ENCODE measurements around the gene ABHD12. TPM values are rescaled to one million over a fixed set of nuclear protein-coding genes. Genes with fewer than 3 reads are reported as not detected.
"Not testable (repeated sequence)": the region's sequence is repeated elsewhere in the genome, so short reads cannot be mapped to it uniquely, and the experiment has no call there.

Gene ABHD12
- total RNA-seq, 2 donors from 2014 or later, result 33.1 to 47.3 TPM

DNA sequence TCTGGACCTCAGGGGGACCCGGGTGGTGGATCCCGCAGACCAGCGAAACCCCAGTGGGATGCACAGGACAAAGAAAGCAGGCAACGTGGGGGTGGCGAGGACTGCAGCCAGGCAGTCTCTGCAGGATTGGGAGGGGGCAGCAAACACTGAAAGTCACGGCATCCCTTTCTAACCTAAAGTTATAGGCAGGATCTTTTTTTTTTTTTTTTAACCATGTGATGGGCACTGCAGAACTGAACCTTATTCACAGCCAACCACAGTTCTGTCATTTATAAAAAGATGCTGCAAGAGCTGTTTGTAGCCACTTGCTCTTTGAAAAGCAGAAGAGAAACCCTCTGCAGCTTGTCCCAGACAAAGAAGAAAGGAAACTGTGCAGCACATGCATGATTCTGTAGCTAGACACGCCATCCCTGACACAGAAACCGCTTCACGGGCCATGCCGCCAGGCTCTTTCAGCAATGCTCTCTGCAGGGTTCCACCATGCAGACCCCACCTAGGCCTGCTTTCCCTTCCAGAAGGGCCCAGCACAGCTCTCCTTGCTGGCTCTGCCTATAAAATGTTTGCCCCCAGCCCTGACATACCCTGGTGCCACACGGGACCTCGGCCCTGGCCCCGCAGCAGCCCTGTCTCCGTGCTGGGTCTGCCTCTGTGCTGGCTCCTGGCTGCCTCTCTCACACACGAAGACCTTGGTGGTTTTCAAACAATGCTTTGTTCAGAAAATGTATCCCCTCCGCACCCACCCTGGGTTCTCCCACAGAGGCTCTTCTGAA, 72.0 kb downstream of the ABHD12 start:
- H3K9me3 Mint-ChIP-seq, result no peaks in the 10 kb centered on the region
- H3K27me3 Mint-ChIP-seq, result no peaks in the 10 kb centered on the region
- no peak for DNase-seq (ENCODE audit: low spot score)
- no peaks in the 10 kb centered on the region for H3K36me3 Mint-ChIP-seq
- H3K27ac Mint-ChIP-seq, result no peak overlapping the region
- H3K4me3 Mint-ChIP-seq, result no peak overlapping the region
- peaks cover 34 to 40% of the 10 kb centered on the region in 2 donors for H3K4me1 Mint-ChIP-seq (ENCODE audit: low read depth in 2 of 2)
- no peak for ATAC-seq

DNA sequence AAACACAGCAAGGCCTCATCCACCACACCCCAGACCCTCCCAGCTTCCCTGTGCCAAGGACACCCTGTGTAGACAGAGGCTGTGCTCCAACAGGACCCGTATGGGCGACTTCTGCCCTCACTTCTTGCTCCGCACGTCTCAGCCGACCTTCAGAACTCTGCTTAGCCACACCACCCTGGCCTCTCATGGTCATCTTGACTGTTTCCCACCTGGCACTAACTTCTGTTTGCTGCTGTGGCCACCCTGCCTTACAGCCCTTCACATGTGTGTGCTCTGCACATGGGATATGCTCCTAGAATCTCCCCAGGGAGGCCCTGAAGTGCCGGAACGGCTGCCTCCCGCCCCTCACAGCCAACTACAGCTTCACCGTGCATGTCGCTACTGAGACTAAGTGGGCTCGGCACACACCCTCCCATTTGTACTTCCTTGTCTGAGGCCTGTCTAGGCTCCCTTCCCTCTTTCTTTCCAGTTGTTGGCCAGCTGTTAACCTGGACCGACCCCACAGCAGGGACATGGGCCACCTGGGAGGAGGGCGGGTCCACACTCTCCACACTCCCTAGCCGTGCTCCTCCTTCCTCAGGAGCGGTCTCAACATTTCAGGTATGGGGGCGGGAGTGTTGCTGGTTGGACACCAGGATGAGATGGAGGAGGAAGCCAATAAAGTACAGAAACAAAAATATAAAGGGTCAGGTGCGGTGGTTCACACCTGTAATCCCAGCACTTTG, 73.1 kb downstream of the ABHD12 start:
- no peak overlapping the region for H3K4me3 Mint-ChIP-seq
- ATAC-seq (no peak), DNase-seq (ENCODE audit: low spot score) (no peak)
- no peaks in the 10 kb centered on the region for H3K9me3 Mint-ChIP-seq
- peak overlapping the region in 1 of 2 donors; percentile 44 for H3K27ac Mint-ChIP-seq
- peaks cover 25 to 37% of the 10 kb centered on the region in 2 donors for H3K4me1 Mint-ChIP-seq (ENCODE audit: low read depth in 2 of 2)
- H3K27me3 Mint-ChIP-seq, result no peaks in the 10 kb centered on the region
- H3K36me3 Mint-ChIP-seq, result no peaks in the 10 kb centered on the region

DNA sequence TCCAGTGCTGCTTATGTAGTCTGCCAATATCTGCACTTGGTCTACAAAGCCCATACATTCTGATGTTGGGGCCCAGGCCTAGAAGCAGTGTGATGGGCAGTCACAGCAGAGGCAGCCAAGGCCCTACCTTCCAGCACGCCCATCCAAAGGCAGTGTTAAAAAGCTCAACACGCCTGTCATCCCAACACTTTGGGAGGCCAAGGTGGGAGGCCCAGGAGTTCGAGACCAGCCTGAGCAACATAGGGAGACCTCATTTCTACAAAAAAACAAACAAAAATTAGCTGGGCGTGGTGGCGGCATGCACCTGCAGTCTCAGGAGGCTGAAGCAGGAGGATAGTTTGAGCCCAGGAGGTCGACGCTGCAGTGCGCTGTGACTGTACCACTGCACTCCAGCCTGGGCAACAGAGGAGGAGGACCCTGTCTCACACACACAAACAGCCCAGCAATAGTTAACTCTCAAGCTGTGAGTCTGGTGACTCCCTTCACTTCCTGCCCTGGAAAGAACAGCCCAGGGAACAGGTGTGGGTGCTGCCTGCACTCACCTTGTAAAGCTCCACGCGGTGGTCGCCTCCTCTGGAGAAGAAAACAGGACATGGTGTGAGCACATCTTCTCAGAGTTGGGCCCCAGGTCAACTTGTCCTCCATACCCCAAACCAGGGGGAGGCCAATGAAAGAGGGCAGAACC, 74.0 kb downstream of the ABHD12 start:
- Mint-ChIP-seq H3K36me3 (no peaks in the 10 kb centered on the region), H3K4me3 (no peak overlapping the region), H3K4me1 (ENCODE audit: low read depth in 2 of 2) (peaks cover 21 to 36% of the 10 kb centered on the region in 2 donors), H3K27me3 (no peaks in the 10 kb centered on the region), H3K27ac (peak overlapping the region in 1 of 2 donors; percentile 44), H3K9me3 (no peaks in the 10 kb centered on the region)
- ATAC-seq (no peak), DNase-seq (ENCODE audit: low spot score) (no peak)

DNA sequence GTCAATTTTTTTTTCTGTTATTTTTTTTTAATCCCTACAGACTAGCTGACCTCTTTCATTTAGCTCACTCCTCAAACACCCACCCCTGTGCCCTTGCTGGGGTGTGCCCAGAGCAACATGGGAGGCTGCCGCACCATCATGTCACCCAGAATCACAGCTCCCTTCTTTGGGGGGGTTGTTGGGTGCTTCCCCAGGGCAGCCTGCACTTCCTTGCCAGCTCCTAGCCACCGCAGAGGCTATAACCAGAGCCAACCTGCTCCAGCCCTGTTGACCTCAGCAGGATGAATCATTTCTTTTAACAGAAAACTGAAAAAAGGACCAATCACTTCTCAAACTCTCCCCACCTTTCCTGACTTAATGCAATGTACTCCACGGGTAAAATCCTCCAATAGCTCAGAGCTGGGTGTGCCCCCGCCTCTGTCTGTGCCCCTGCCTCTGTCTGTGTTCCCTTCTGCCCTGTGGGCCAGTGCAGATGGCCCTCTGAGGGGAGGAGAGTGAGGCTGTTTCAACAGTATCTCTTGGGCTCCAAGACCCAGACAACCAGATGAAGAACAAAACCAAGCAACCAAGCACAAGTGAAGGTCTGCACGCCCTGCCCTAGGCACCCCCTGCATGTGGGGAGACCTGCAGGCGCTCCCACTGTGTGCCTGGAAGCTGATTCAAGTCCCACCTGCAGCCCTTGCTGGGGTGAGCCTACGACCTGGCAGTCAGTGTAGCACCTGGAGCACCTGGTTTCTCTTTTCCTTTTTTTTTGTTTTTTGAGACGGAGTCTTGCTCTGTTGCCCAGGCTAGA, 75.0 kb downstream of the ABHD12 start:
- peak overlapping the region; percentile 16 to 32 for H3K27ac Mint-ChIP-seq
- H3K9me3 Mint-ChIP-seq, result no peaks in the 10 kb centered on the region
- no peaks in the 10 kb centered on the region for H3K36me3 Mint-ChIP-seq
- H3K4me3 Mint-ChIP-seq, result no peak overlapping the region
- H3K4me1 Mint-ChIP-seq (ENCODE audit: low read depth in 2 of 2), result peaks cover 19 to 37% of the 10 kb centered on the region in 2 donors
- ATAC-seq (no peak), DNase-seq (ENCODE audit: low spot score) (no peak)
- H3K27me3 Mint-ChIP-seq, result no peaks in the 10 kb centered on the region

DNA sequence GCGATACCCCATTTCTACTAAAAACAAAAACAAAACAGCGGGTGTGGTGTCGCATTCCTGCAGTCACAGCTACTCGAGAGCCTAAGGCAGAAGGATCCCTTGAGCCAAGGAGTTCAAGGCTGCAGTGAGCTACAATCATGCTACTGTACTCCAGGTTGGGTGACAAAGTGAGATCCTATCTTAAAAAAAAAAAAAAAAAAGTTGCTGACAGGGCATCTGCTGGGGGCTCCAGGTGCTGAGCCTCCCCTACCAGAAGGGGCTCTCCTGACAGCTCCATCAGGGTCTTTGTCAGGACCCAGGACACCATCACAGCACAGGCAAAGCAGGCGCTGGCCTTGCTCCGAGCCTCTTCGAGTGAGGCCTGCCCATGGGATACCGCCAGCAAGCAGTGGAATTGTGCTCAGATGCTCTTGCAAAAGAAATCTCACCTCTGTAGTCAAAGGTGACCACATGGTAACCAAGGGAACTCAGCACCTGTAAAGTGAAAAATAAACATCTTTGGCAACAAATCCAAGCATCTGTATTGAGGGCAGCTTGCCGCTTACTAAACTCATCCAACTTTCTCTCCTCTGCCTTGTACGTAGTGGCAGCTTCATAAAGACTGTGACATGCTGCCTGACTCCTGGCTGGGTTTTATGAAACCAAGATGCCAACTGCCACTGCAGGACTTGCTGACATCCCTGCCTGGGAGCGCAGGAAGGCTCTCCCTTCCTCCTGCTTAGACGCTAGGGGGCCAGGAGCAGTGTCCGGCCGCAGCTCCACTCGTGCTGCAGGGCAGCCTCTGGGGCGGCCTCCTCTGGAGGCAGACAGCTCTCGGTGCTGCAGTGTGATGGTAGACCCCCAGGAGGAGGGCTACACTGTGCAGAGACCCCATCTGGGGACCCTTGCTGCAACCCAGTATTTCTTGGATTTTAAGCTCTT, 75.9 kb downstream of the ABHD12 start:
- peak overlapping the region; percentile 16 to 32 for H3K27ac Mint-ChIP-seq

DNA sequence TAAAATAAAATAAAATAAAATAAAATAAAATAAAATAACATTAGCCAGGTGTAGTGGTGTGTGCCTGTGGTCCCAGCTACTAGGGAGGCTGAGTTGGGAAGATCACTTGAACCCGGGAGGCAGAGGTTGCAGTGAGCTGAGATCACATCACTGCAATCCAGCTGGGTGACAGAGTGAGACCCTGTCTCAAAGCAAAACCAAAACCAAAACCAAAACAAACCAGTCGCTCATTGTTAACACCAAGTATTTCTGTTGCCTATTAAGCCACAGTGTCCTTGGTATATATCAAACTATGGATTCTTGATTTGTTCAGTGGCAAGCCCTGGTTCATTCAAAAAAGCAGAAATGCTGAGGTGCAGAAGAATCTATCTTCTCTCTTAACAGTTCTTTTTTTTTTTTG, 77.0 kb downstream of the ABHD12 start:
- DNase-seq (ENCODE audit: low spot score) (no peak), ATAC-seq (peak; percentile 65 to 88)
- Mint-ChIP-seq H3K27me3 (no peaks in the 10 kb centered on the region), H3K27ac (peak overlapping the region in 1 of 2 donors; percentile 16), H3K36me3 (no peaks in the 10 kb centered on the region), H3K4me3 (no peak overlapping the region), H3K4me1 (ENCODE audit: low read depth in 2 of 2) (peaks cover 25 to 35% of the 10 kb centered on the region in 2 donors), H3K9me3 (no peaks in the 10 kb centered on the region)

More for the DNA sequence above, 75.9 kb downstream of the ABHD12 start:
- Mint-ChIP-seq H3K9me3 (no peaks in the 10 kb centered on the region), H3K36me3 (no peaks in the 10 kb centered on the region), H3K27me3 (no peaks in the 10 kb centered on the region), H3K4me3 (no peak overlapping the region), H3K4me1 (ENCODE audit: low read depth in 2 of 2) (peaks cover 25 to 38% of the 10 kb centered on the region in 2 donors)
- DNase-seq (ENCODE audit: low spot score), result no peak
- no peak for ATAC-seq

DNA sequence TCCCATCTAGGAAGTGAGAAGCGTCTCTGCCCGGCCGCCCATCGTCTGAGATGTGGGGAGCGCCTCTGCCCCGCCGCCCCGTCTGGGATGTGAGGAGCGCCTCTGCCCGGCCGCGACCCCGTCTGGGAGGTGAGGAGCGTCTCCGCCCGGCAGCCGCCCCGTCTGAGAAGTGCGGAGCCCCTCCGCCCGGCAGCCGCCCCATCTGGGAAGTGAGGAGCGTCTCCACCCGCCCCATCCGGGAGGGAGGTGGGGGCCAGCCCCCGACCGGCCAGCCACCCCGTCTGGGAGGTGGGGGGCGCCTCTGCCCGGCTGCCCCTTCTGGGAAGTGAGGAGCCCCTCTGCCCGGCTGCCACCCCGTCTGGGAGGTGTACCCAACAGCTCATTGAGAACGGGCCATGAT, 77.9 kb downstream of the ABHD12 start:
- not testable (repeated sequence) for H3K27ac Mint-ChIP-seq; H3K36me3 Mint-ChIP-seq; H3K4me3 Mint-ChIP-seq; H3K27me3 Mint-ChIP-seq; H3K9me3 Mint-ChIP-seq; ATAC-seq; DNase-seq (ENCODE audit: low spot score)
- H3K4me1 Mint-ChIP-seq (ENCODE audit: low read depth in 2 of 2), result peaks cover 25 to 35% of the 10 kb centered on the region in 2 donors

DNA sequence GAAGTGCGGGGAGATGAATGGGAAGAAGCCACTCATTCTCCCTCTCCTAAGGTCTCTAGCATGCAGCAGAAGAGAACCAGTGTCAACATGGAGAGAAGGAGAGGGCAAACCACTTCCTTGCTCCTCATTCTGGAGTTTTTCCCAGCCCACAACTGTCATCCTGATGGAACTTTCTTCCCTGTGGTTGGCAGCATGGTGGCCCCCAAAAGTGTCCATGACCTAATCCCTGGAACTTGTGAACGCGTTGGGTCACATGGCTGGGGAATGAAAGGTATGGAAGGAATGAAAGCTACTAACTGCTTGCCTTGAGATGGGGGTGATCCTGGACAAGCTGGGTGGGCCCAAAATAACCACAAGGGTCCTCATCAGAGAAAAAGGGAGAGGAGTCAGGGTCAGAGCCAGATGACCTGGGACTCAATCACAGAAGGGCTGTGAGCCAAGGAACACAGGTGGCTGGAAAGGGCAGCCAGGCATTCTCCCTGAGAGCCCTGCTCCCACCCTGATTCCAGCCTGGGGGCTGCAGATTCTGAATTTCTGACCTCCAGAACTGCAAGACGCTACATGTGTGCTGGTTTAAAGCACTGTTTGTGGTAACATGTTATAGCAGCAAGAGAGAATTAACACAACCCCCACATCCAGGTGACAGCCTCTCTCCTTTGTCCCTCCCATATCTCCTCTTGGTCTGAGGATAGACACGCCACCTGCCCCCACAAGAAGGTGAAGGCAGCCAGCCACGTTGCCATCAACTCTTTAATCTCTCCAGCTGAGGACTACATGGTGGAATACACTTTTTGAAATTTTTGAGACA, 79.5 kb downstream of the ABHD12 start:
- Mint-ChIP-seq H3K27me3 (no peaks in the 10 kb centered on the region), H3K36me3 (no peaks in the 10 kb centered on the region), H3K9me3 (no peaks in the 10 kb centered on the region), H3K4me3 (peak overlapping the region; percentile 79), H3K4me1 (ENCODE audit: low read depth in 2 of 2) (peaks cover 25 to 31% of the 10 kb centered on the region in 2 donors), H3K27ac (peak overlapping the region; percentile 77 to 89)
- ATAC-seq (no peak), DNase-seq (ENCODE audit: low spot score) (no peak)

DNA sequence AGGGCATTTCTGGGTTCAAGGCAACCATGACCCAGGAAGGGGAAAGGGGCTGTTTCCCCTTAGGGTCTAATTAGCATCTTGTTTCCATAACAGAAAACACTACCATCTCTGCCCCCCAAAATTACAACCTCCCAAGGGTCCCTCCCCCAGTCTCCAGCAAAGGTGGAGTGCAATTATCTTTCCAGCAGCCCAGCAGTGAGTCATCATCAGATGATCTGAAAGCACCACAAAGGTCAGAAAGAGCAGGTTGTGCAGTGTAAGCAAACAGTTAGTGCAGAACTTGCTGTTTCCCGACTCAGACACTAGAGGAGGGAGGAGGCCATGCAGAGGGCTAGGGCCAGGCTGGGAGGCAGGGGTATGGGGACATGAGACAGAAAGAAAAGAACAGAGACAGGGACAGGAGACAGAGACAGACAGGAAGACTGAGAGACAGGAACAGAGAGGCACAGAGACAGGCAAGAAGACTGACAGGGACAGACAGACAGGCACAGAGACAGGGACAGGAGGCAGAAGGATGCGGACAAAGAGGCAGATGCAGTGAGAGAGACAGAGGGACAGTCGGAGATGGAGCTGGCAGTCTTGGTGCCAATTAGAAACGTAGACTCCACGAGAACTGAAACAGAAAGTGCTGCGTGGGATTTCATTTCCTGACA, 80.2 kb downstream of the ABHD12 start:
- ATAC-seq (peak; percentile 73 to 86), DNase-seq (ENCODE audit: low spot score) (no peak)
- peaks cover 20 to 30% of the 10 kb centered on the region in 2 donors for H3K4me1 Mint-ChIP-seq (ENCODE audit: low read depth in 2 of 2)
- H3K9me3 Mint-ChIP-seq, result no peaks in the 10 kb centered on the region
- H3K27me3 Mint-ChIP-seq, result no peaks in the 10 kb centered on the region
- peak overlapping the region; percentile 79 for H3K4me3 Mint-ChIP-seq
- H3K36me3 Mint-ChIP-seq, result no peaks in the 10 kb centered on the region
- H3K27ac Mint-ChIP-seq, result peak overlapping the region; percentile 77 to 89

DNA sequence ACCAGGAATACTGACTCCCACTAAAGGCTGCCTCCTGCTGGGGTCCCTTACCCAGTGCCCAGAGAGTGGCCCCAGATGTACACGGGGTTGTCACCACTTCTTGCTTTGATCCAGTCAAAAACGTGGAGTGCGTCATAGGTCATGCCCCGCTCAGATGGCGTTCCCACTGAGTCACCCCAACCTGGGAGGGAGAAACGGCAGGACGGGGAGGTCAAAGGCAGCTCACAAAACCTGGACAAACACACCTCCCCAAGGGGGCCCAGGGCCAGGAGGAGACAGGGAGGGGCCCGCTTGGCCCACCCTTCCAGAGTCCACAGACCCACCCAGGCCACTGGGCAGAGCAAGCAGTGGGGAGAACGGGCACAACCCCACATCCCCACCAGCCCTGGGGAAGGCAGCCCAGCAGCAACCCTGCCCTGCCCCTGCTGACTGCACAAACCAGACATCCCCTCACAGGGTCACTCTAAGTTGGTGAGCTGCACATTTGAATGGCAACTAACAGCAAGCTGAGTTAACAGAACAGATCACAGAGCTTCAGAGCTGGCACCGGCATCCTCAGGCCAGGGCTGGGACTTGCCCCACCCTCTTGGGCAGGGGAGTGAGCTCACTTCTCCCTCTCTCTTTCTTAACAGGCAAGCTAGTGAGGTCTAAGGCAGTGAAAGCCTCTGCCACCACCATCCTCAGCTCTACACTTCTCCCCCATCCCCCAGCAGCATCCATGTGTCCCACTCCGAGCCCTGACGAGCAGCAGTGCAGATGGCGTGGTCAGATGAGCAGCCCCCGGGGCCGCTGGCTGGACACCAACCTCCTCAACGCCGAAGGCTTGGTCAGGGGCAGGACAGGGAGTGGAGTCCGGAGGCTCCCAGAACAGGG, 81.0 kb downstream of the ABHD12 start:
- Mint-ChIP-seq H3K9me3 (no peaks in the 10 kb centered on the region), H3K36me3 (no peaks in the 10 kb centered on the region), H3K27ac (peak overlapping the region; percentile 77 to 89), H3K27me3 (no peaks in the 10 kb centered on the region), H3K4me3 (no peak overlapping the region), H3K4me1 (ENCODE audit: low read depth in 2 of 2) (peaks cover 13 to 26% of the 10 kb centered on the region in 2 donors)
- DNase-seq (ENCODE audit: low spot score) (no peak), ATAC-seq (no peak)
